ENCODE measurements around the gene PHACTR4. TPM values are rescaled to one million over a fixed set of nuclear protein-coding genes. Genes with fewer than 3 reads are reported as not detected.
"Not testable (repeated sequence)": the region's sequence is repeated elsewhere in the genome, so short reads cannot be mapped to it uniquely, and the experiment has no call there.

The PHACTR4 gene
- total and polyA plus RNA-seq, 4 donors = 15.1 to 34.9 (median 20.6) TPM

DNA sequence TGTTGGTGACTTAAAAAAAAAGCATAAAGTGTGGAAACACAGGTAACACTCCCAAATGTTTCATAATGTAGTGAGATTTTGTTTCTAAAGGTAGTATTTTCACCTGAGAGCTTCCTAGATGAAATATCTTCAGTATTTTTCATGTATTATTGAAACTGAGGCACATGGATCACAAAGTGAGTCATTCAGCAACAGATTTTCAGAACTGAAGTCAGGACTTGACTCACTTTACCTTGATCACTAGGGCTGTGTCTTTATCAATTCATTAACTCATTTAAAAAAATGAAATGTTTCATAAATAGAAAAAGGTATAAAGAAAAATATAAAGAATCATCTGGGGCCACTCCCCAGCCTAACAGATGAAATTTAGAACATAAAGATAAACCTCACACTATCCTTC is 69.8 kb downstream of the PHACTR4 start:
- ATAC-seq (ENCODE audit: insufficient read depth, low FRiP score) (no peak), DNase-seq (no peak)
- peaks cover 0 to 1% (median 0%) of the 10 kb centered on the region in 4 donors for H3K36me3 ChIP-seq (ENCODE audit: control insufficient read depth in 4 of 4, insufficient read depth in 4 of 4, low read length in 4 of 4)
- peaks cover 0 to 6% (median 3%) of the 10 kb centered on the region in 5 donors for H3K4me1 ChIP-seq (ENCODE audit: control insufficient read depth in 5 of 5, insufficient read depth in 5 of 5, low read length in 5 of 5)
- no peaks in the 10 kb centered on the region for H3K27me3 ChIP-seq (ENCODE audit: control insufficient read depth in 3 of 3, insufficient read depth in 3 of 3, low read length in 2 of 3)
- no peaks in the 10 kb centered on the region for H3K9me3 ChIP-seq (ENCODE audit: control insufficient read depth in 4 of 4, insufficient read depth in 3 of 4, low read length in 3 of 4)
- no peak overlapping the region for H3K4me3 ChIP-seq
- TF ChIP-seq, protein P1, sequence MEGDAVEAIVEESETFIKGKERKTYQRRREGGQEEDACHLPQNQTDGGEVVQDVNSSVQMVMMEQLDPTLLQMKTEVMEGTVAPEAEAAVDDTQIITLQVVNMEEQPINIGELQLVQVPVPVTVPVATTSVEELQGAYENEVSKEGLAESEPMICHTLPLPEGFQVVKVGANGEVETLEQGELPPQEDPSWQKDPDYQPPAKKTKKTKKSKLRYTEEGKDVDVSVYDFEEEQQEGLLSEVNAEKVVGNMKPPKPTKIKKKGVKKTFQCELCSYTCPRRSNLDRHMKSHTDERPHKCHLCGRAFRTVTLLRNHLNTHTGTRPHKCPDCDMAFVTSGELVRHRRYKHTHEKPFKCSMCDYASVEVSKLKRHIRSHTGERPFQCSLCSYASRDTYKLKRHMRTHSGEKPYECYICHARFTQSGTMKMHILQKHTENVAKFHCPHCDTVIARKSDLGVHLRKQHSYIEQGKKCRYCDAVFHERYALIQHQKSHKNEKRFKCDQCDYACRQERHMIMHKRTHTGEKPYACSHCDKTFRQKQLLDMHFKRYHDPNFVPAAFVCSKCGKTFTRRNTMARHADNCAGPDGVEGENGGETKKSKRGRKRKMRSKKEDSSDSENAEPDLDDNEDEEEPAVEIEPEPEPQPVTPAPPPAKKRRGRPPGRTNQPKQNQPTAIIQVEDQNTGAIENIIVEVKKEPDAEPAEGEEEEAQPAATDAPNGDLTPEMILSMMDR (IDR thresholded peaks at IDR 0.05; ENCODE audit: control extremely low read depth, extremely low read depth) = no peak
- no peak overlapping the region for H3K9ac ChIP-seq (ENCODE audit: insufficient read depth in 1 of 2, low read length in 2 of 2)
- H3K27ac ChIP-seq (ENCODE audit: low read depth in 1 of 2, low read length in 1 of 2) = no peak overlapping the region

DNA sequence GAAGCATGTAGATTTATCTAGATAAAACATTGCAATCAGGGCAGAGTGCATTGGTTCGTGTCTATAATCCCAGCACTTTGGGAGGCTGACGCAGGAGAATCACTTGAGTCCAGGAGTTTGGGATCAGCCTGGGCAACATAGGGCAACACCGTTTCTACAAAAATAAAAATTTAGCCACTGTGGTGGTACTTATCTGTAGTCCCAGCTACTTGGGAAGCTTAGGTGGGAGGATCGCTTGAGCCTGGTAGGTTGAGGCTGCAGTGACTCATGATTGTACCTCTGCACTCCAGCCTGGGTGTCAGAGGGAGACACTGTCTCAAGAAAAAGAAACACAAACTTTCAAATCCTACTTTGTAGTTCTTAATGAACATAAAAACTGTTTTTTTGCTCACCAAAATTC is 72.1 kb downstream of the PHACTR4 start:
- Histone ChIP-seq H3K27me3 (ENCODE audit: control insufficient read depth in 3 of 3, insufficient read depth in 3 of 3, low read length in 2 of 3) (no peaks in the 10 kb centered on the region), H3K9ac (ENCODE audit: insufficient read depth in 1 of 2, low read length in 2 of 2) (no peak overlapping the region), H3K9me3 (ENCODE audit: control insufficient read depth in 4 of 4, insufficient read depth in 3 of 4, low read length in 3 of 4) (no peaks in the 10 kb centered on the region), H3K27ac (ENCODE audit: low read depth in 1 of 2, low read length in 1 of 2) (no peak overlapping the region), H3K4me3 (no peak overlapping the region), H3K36me3 (ENCODE audit: control insufficient read depth in 4 of 4, insufficient read depth in 4 of 4, low read length in 4 of 4) (peaks cover 0 to 1% (median 0%) of the 10 kb centered on the region in 4 donors), H3K4me1 (ENCODE audit: control insufficient read depth in 5 of 5, insufficient read depth in 5 of 5, low read length in 5 of 5) (peaks cover 0 to 6% (median 3%) of the 10 kb centered on the region in 5 donors)
- TF ChIP-seq, protein P1 (IDR thresholded peaks at IDR 0.05; ENCODE audit: control extremely low read depth, extremely low read depth) = no peak
- DNase-seq = no peak
- ATAC-seq (ENCODE audit: insufficient read depth, low FRiP score) = no peak
- WGBS, 2 donors = 92 to 95% methylated on average over 4 of the region's 4 CpGs

GRCh38 chr1:28443550-28443949 is 74.0 kb downstream of the PHACTR4 start:
- no peaks in the 10 kb centered on the region for H3K9me3 ChIP-seq (ENCODE audit: control insufficient read depth in 4 of 4, insufficient read depth in 3 of 4, low read length in 3 of 4)
- no peak overlapping the region for H3K4me3 ChIP-seq
- H3K36me3 ChIP-seq (ENCODE audit: control insufficient read depth in 4 of 4, insufficient read depth in 4 of 4, low read length in 4 of 4) = peaks cover 0 to 3% (median under 1%) of the 10 kb centered on the region in 4 donors
- ATAC-seq (ENCODE audit: insufficient read depth, low FRiP score) = no peak
- no peak overlapping the region for H3K9ac ChIP-seq (ENCODE audit: insufficient read depth in 1 of 2, low read length in 2 of 2)
- 89 to 93% methylated on average over 3 of the region's 3 CpGs for WGBS, 2 donors
- TF ChIP-seq, protein P1 (IDR thresholded peaks at IDR 0.05; ENCODE audit: control extremely low read depth, extremely low read depth) = no peak
- no peaks in the 10 kb centered on the region for H3K4me1 ChIP-seq (ENCODE audit: control insufficient read depth in 5 of 5, insufficient read depth in 5 of 5, low read length in 5 of 5)
- DNase-seq = no peak
- no peaks in the 10 kb centered on the region for H3K27me3 ChIP-seq (ENCODE audit: control insufficient read depth in 3 of 3, insufficient read depth in 3 of 3, low read length in 2 of 3)
- no peak overlapping the region for H3K27ac ChIP-seq (ENCODE audit: low read depth in 1 of 2, low read length in 1 of 2)

DNA sequence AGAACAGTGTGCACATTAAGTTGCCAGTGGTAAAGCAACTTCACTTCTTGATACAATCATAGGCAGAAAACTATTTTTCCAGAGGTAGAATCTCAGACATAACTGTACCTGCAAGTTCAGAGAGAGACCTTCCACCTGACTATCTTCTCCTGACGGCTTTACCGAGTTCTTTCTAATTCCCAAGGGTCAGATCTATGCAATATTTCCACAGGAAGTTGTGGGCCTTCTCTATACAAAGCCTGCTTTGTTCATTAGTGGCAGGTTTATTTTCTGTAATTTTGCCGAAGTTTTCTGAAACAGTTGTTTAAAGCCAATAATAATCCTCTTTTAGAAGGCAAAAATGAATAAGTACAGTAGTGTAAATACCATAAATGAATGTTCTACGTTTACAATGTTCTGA is 78.1 kb downstream of the PHACTR4 start:
- Histone ChIP-seq H3K9me3 (ENCODE audit: control insufficient read depth in 4 of 4, insufficient read depth in 3 of 4, low read length in 3 of 4) (no peaks in the 10 kb centered on the region), H3K4me1 (ENCODE audit: control insufficient read depth in 5 of 5, insufficient read depth in 5 of 5, low read length in 5 of 5) (peaks cover 0 to 2% (median 0%) of the 10 kb centered on the region in 5 donors), H3K9ac (ENCODE audit: insufficient read depth in 1 of 2, low read length in 2 of 2) (no peak overlapping the region), H3K27me3 (ENCODE audit: control insufficient read depth in 3 of 3, insufficient read depth in 3 of 3, low read length in 2 of 3) (no peaks in the 10 kb centered on the region), H3K27ac (ENCODE audit: low read depth in 1 of 2, low read length in 1 of 2) (no peak overlapping the region), H3K4me3 (no peak overlapping the region), H3K36me3 (ENCODE audit: control insufficient read depth in 4 of 4, insufficient read depth in 4 of 4, low read length in 4 of 4) (peaks cover 0 to 3% (median under 1%) of the 10 kb centered on the region in 4 donors)
- ATAC-seq (ENCODE audit: insufficient read depth, low FRiP score) (no peak), DNase-seq (no peak)
- TF ChIP-seq, protein P1 (IDR thresholded peaks at IDR 0.05; ENCODE audit: control extremely low read depth, extremely low read depth) = no peak
- WGBS, 2 donors = 37 to 41% methylated on average over 4 of the region's 4 CpGs

GRCh38 chr1:28448094-28448611 is 78.6 kb downstream of the PHACTR4 start:
- DNase-seq; H3K27me3 ChIP-seq (ENCODE audit: control insufficient read depth in 3 of 3, insufficient read depth in 3 of 3, low read length in 2 of 3); H3K4me1 ChIP-seq (ENCODE audit: control insufficient read depth in 5 of 5, insufficient read depth in 5 of 5, low read length in 5 of 5); H3K4me3 ChIP-seq; ATAC-seq (ENCODE audit: insufficient read depth, low FRiP score); H3K9me3 ChIP-seq (ENCODE audit: control insufficient read depth in 4 of 4, insufficient read depth in 3 of 4, low read length in 3 of 4); H3K9ac ChIP-seq (ENCODE audit: insufficient read depth in 1 of 2, low read length in 2 of 2); H3K27ac ChIP-seq (ENCODE audit: low read depth in 1 of 2, low read length in 1 of 2); H3K36me3 ChIP-seq (ENCODE audit: control insufficient read depth in 4 of 4, insufficient read depth in 4 of 4, low read length in 4 of 4): not testable (repeated sequence)
- WGBS, 2 donors = 89 to 92% methylated on average over 8 of the region's 8 CpGs
